Bronchial epithelial cell (primary cell): Measurements from ENCODE around the gene PRDM11. TPM values are rescaled to one million over a fixed set of nuclear protein-coding genes. Genes with fewer than 3 reads are reported as not detected.
A peak's percentile ranks its signal among the peaks of the same experiment; 100 is the strongest.

Source experiments
- DNase-seq: peaks from one replicate; pipeline ENCODE4 v3.0.0-alpha.2; 2010; ENCODE audit warnings: low read depth
- FAIRE-seq: peaks from 2 replicates; lab custom pipeline; 2011; peaks lifted over from hg19 to GRCh38; lab: Jason Lieb, UNC
- H3K27me3 ChIP-seq: 2 replicates; pipeline ENCODE4 v1.5.1; 2011; ENCODE audit warnings: low read length; ENCODE audit not compliant: control insufficient read depth, insufficient read depth
- H3K36me3 ChIP-seq: 2 replicates; pipeline ENCODE4 v1.5.1; 2011; ENCODE audit warnings: low read length; ENCODE audit not compliant: control insufficient read depth, insufficient read depth
- H3K4me3 ChIP-seq: 2 replicates; pipeline ENCODE4 v1.5.1; 2011; ENCODE audit warnings: mild to moderate bottlenecking, low read depth, low read length, control low read depth
- CTCF ChIP-seq: IDR thresholded peaks from 2 replicates; pipeline ENCODE4 v1.5.1; 2011; ENCODE audit warnings: mild to moderate bottlenecking, moderate library complexity, low read length, control low read depth, inconsistent platforms; ENCODE audit not compliant: insufficient read depth, severe bottlenecking
- total RNA-seq: library from RNA; depleted of rRNA; stranded (reverse); fragments of >200 nt; gene quantifications from 2 replicates; pipeline ENCODE4 v1.2.1, GENCODE V29; 2014

Gene PRDM11
- total RNA-seq, 1 donor from 2014 or later, result 4.7 TPM

- DNase-seq (no peak), FAIRE-seq (no peak)
- Histone ChIP-seq H3K27me3 (peaks cover 3% of the 10 kb centered on the region), H3K4me3 (no peak overlapping the region), H3K36me3 (no peaks in the 10 kb centered on the region)
- TF ChIP-seq CTCF, result no peak
Observed at GRCh38 chr11:45144126-45145082, 2.0 kb upstream of the PRDM11 start.

GRCh38 chr11:45145083-45145378 is 1.4 kb upstream of the PRDM11 start:
- TF ChIP-seq CTCF, result no peak
- no peak for FAIRE-seq
- H3K27me3 ChIP-seq, result no peaks in the 10 kb centered on the region
- no peaks in the 10 kb centered on the region for H3K36me3 ChIP-seq
- H3K4me3 ChIP-seq, result no peak overlapping the region
- DNase-seq, result no peak

GRCh38 chr11:45145379-45146071 is 914 bp upstream of the PRDM11 start:
- no peak for TF ChIP-seq CTCF
- H3K27me3 ChIP-seq, result no peaks in the 10 kb centered on the region
- peak; percentile 29 for DNase-seq
- no peak for FAIRE-seq
- peak overlapping the region; percentile 53 for H3K4me3 ChIP-seq
- no peaks in the 10 kb centered on the region for H3K36me3 ChIP-seq

- H3K4me3 ChIP-seq, result peak overlapping the region; percentile 65
- no peak for TF ChIP-seq CTCF
Observed at GRCh38 chr11:45147017-45147728, 734 bp downstream of the PRDM11 start.

GRCh38 chr11:45147891-45148675 is 1.6 kb downstream of the PRDM11 start:
- TF ChIP-seq CTCF, result no peak
- H3K4me3 ChIP-seq, result peak overlapping the region; percentile 65
- no peaks in the 10 kb centered on the region for H3K27me3 ChIP-seq
- no peak for FAIRE-seq
- DNase-seq, result no peak
- H3K36me3 ChIP-seq, result no peaks in the 10 kb centered on the region

More at GRCh38 chr11:45147017-45147728, 734 bp downstream of the PRDM11 start:
- FAIRE-seq (no peak), DNase-seq (peak; percentile 78)
- no peaks in the 10 kb centered on the region for H3K36me3 ChIP-seq
- no peaks in the 10 kb centered on the region for H3K27me3 ChIP-seq
